Stimulated activated CD4-positive, alpha-beta T cell treated with anti-CD3 and anti-CD28 coated beads, Interleukin-1b, Interleukin-23, amount 100 ng/mL, for 4 hours (primary cell): Measurements from ENCODE around the gene SNX1.

Experiments
- DNase-seq, 2 donors: peaks; one replicate each; pipeline ENCODE4 v3.0.0-alpha.2; 2020; ENCODE audit warnings: low read depth in 2 of 2

The SNX1 gene

GRCh38 chr15:64162869-64163658, 67.3 kb downstream of the SNX1 start, which contains the start of gene PPIB:
TSS of gene PPIB (minus strand) at chr15:64163022. CDS start at chr15:64162986, 36 bp downstream.
- peak; percentile 92 to 96 for DNase-seq

- no peak for DNase-seq
These were observed 68.0 kb downstream of the SNX1 start for GRCh38 chr15:64163659-64164362.

GRCh38 chr15:64164436-64164835, 68.7 kb downstream of the SNX1 start:
- no peak for DNase-seq

- DNase-seq = no peak
These were observed 70.5 kb downstream of the SNX1 start for GRCh38 chr15:64166102-64166890.

GRCh38 chr15:64180235-64180824, 84.5 kb downstream of the SNX1 start:
- no peak for DNase-seq

GRCh38 chr15:64182859-64183370, 87.1 kb downstream of the SNX1 start:
- DNase-seq = no peak

GRCh38 chr15:64185146-64185911, 89.5 kb downstream of the SNX1 start:
- no peak for DNase-seq

GRCh38 chr15:64187396-64188191, 91.8 kb downstream of the SNX1 start:
- DNase-seq = no peak
